Activated naive CD8-positive, alpha-beta T cell treated with anti-CD3 and anti-CD28 coated beads, Interleukin-2, amount 50 U/mL, for 16 hours (primary cell): ENCODE data around the gene ABR.
"Not testable (repeated sequence)": the region's sequence is repeated elsewhere in the genome, so short reads cannot be mapped to it uniquely, and the experiment has no call there.

Experiments
- DNase-seq: peaks from one replicate; pipeline ENCODE4 v3.0.0-alpha.2; 2020; ENCODE audit warnings: low read depth, low spot score

The ABR gene

DNA sequence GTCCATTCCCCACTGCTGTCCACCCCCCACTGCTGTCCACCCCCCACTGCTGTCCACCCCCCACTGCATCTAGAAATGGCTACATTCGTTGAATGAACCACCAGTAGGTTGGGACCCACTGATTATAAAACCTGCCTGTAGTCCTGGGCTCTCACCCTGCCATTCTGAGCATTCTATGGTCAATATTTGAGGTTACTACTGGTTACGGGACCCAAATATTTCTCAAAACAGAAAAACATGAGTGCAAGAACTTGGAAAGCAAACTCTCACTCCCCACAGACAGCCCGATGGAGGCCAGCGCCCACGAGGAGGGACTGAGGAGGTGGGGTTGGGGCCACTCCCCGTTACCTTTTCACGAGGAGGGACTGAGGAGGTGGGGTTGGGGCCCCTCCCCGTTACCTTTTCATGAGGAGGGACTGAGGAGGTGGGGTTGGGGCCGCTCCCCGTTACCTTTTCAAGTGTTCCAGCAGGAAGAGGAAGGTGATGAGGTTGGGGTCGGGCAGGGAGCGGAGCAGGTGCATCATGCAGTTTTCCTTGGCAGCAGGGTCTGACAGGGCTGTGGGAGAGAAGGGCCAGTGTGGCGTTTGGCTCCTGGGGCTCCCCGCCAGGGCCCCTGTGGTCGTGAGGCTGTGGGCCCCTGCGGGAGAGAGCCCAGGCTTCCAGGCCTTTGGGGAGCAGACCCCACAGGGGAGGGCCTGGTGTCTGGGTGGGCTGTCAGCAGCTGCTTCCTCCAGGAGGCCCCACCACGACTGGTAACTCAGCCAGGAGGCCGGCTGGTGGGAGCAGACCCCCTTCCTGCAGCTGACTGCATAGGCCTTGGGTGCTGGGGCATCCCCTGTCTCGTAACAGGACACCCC, 170.3 kb downstream of the ABR start:
- no peak for DNase-seq

GRCh38 chr17:1008008-1008761, 171.6 kb downstream of the ABR start:
- no peak for DNase-seq

- DNase-seq, result no peak
Observed at GRCh38 chr17:1007310-1008007, 172.3 kb downstream of the ABR start.

- DNase-seq, result no peak
Observed at GRCh38 chr17:1006054-1006453, 173.7 kb downstream of the ABR start.

DNA sequence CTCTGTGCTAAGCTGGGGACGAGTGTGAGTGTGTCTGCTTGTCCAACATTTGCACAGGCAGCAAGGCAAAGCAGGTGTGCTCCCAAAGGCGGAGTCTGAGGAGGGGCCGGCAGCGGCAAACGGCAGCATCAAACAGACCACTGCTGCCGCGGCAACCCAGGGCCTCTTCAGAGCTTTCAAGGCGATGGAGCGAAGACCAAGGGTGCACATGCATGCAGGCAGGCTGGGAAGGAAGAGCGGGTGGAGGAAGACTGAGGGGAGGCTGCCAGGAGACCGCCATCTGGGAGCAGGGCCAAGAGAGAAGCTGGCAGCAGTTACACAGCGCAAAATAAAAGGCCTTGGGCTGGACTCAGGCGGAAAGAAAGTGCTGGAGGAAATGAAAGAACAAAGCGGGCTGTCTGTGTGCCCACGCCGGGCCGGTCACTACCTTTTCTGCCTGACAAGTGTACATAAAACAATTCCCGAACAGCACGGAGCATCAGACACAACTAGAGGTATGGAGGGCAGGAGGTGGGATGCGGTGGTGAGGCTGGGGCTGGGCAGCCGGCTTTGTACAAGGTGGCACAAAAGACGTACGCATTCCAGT, 174.3 kb downstream of the ABR start:
- DNase-seq, result no peak

GRCh38 chr17:1004769-1005295, 174.9 kb downstream of the ABR start:
- no peak for DNase-seq

- no peak for DNase-seq
Observed at GRCh38 chr17:1003972-1004768, 175.6 kb downstream of the ABR start.

- no peak for DNase-seq
Observed at GRCh38 chr17:1003633-1003971, 176.2 kb downstream of the ABR start.

DNA sequence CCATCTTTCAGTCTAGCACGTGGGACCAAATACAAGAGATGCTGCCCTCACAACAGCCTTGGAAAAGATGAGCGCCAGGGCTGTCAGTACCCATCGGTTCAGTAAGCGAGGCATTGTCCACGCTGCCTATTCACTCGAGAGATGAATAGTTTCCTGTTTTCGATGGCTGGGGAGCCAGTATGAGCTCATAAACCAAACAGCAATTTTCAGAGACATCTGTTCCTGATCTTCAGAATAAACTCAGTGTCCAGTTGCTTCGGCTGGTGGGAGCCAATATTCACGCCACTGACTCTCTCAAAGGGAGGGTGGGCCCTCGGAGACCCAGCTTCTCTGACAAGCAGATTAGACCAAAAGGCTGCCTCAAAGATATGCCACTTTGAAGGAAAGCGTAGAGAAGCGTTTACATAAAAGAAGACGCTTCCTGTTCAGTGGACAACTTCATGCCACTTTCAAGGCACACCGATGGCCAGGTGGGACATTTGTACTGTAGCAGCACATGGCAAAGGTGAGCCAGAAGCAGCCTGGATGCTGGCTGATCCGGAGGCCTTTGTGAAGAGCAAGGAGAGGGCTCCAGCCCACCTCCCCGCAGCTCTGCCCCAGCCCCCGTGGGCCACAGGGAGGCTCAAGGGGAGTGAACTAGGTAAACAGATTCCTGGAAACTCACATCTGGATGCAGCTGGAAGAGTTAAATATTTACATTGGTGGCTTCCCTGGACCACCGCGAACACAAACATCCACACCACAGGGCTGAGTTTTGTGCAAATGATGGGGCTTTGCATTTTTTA, 176.8 kb downstream of the ABR start:
- no peak for DNase-seq

GRCh38 chr17:1002412-1002753, 177.4 kb downstream of the ABR start:
- DNase-seq, result no peak

GRCh38 chr17:1001640-1002411, 178.0 kb downstream of the ABR start:
- DNase-seq, result no peak

DNA sequence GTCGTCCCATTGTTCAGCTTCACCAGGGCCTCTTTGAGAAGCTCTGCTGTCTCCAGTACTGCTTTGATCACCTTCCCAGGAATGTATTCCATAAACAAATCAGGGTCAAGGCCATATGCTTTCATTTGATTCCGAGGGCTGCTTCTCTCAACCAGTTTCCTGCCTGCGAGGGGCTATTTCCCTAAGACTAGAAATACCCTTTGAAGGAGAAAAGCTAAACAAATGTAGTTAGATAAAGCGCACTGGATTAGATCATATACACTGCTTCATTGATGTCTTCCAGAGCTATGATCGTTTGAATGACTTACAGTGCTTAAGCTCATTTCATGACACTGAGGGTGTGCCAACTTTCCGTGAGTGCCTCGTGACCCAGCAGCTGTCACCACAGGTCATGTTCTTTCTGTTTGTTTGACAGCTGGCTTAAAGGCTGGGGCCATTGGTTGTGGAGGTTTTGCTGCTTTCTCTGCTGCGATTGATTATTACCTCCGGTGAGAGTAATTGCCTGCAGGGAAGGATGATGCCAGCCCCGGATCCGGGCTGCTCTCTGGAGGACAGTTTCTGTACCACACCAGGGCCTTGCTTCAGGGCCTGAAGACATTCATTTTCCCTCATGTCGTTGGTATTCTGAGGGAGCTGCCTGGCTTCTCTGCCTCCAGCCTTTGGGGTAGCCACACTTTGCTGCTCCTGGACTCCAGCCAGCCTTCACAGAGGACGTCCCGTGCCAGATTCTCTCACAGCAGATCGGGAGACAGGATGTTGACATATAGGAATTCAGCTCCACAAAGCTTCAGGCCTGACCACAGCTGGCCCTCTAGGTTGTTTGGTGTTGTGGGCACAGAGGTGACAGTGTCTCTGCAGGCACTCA, 179.0 kb downstream of the ABR start:
- no peak for DNase-seq

DNA sequence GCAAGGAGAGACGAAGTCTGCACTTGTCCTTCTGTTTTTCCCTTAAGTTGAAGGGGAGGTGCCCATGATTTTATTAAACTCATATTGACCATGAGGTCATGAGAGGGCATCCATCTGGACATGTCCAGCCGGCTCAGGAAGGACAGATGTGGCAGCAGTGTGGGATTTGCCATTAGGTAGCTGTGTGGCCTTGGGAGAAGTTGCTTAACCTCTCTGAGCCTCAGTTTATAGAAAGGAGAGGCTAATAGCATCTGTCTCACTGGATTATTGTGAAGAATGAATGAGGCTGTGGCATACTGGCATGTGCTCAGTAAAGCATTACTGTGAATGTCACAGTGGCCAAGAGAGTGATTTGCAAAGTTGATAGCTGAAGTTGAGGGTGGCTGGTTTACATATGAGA, 181.7 kb downstream of the ABR start:
- no peak for DNase-seq

GRCh38 chr17:996554-997344, 183.0 kb downstream of the ABR start, which contains the start of gene TIMM22:
TIMM22 (plus strand) TSS chr17:997129; CDS start chr17:997143, 14 bp downstream.
- peak; percentile 77 for DNase-seq

GRCh38 chr17:995324-995723, 184.5 kb downstream of the ABR start:
- not testable (repeated sequence) for DNase-seq

DNA sequence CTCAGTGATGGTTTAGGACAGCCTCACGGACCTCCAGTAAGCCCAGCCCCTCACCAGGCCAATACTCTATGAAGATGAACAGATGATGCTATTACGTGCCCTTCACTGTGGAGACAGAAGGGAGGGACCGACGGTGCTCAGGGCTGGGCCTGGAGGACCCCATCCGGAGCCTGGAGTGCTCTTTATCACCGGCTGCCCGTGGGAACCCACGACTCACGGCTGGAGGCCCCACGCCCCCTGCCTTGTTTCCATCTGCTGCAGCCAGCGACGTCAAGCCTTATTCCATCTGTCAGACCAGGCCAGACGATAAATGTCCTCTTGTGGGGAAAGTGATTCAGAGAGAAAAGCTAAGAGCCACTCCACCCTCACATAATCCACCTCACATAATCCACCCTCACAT, 186.8 kb downstream of the ABR start:
- no peak for DNase-seq

DNA sequence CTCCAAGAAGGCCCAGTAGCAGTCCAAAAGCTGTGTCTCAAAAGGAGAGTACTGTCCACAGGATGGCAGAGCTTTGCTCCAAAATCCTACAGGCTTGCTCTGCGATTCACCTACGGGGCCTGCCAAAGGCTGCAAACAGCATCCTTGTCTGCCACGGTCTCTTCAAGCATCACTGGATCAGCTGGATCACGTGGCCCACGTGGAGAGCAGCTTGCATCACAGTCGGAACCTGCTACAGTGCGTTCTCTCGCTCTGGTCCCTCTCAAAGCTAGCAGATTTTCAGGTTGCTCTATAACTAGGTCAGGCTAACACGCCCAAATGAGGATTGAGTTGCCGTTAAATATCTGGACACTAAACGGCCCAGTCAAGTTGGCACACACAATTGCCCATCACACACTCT, 191.2 kb downstream of the ABR start:
- DNase-seq, result no peak

- DNase-seq, result no peak
Observed at GRCh38 chr17:987931-988330, 191.8 kb downstream of the ABR start.
